Esophagus (tissue), 2 donors: ENCODE results near the gene DGUOK. TPM values are rescaled to one million over a fixed set of nuclear protein-coding genes. Genes with fewer than 3 reads are reported as not detected.

Source experiments
- H3K27ac ChIP-seq, 2 donors: one replicate each; pipeline ENCODE4 v1.5.1; 2013; ENCODE audit warnings: low read depth in 2 of 2, mild to moderate bottlenecking in 2 of 2, inconsistent platforms in 1 of 2, low read length in 1 of 2, moderate library complexity in 1 of 2
- H3K27me3 ChIP-seq, 2 donors: one replicate each; pipeline ENCODE4 v1.6.1; 2013; ENCODE audit warnings: low read length in 2 of 2, control low read depth in 1 of 2, mild to moderate bottlenecking in 1 of 2; ENCODE audit not compliant: insufficient read depth in 2 of 2, control insufficient read depth in 1 of 2
- H3K36me3 ChIP-seq, 2 donors: one replicate each; pipeline ENCODE4 v1.6.1; 2013; ENCODE audit warnings: low read length in 1 of 2; ENCODE audit not compliant: control insufficient read depth in 2 of 2, insufficient read depth in 2 of 2
- H3K4me1 ChIP-seq, 2 donors: one replicate each; pipeline ENCODE4 v1.6.1; 2013; ENCODE audit warnings: low read length in 1 of 2; ENCODE audit not compliant: control insufficient read depth in 2 of 2, insufficient read depth in 2 of 2
- H3K4me3 ChIP-seq, 2 donors: one replicate each; pipeline ENCODE4 v1.5.1; 2013; ENCODE audit warnings: low read length in 2 of 2, mild to moderate bottlenecking in 2 of 2, low read depth in 1 of 2, moderate library complexity in 1 of 2
- H3K9me3 ChIP-seq, 2 donors: one replicate each; pipeline ENCODE4 v1.6.1; 2013; ENCODE audit warnings: mild to moderate bottlenecking in 2 of 2, low read depth in 1 of 2, low read length in 1 of 2, moderate library complexity in 1 of 2; ENCODE audit not compliant: control insufficient read depth in 2 of 2, insufficient read depth in 1 of 2
- WGBS, 2 donors: extraction: QIAGEN DNeasy Blood & Tissue Kit; methylation state at CpG; one replicate each; pipeline ENCODE4 v1.1.7; 2013; 5-methylcytosine and 5-hydroxymethylcytosine counted together
- polyA plus RNA-seq, 2 donors: library from polyadenylated mRNA; stranded (reverse); fragments of 200-250 nt; gene quantifications; one replicate each; pipeline ENCODE4 v1.2.3, GENCODE V29; 2013
- donor health status: healthy with polysubstance abuse.
- donor health status: Bipolar disorder and iron deficiency.

Gene DGUOK
- polyA plus RNA-seq, 2 donors = 42.8 to 45.6 TPM

- Histone ChIP-seq H3K4me3 (no peak overlapping the region), H3K4me1 (peaks cover 8% of the 10 kb centered on the region in 2 donors), H3K27ac (no peak overlapping the region), H3K9me3 (no peaks in the 10 kb centered on the region), H3K36me3 (no peaks in the 10 kb centered on the region), H3K27me3 (no peaks in the 10 kb centered on the region)
- WGBS, 2 donors = 70 to 75% methylated on average over 3 of the region's 3 CpGs
These were observed 46.2 kb downstream of the DGUOK start for GRCh38 chr2:73972846-73973245.

- no peaks in the 10 kb centered on the region for H3K9me3 ChIP-seq
- peaks cover 3% of the 10 kb centered on the region in 2 donors for H3K4me1 ChIP-seq
- H3K4me3 ChIP-seq = no peak overlapping the region
- WGBS, 2 donors = 92 to 93% methylated on average over 3 of the region's 3 CpGs
- H3K27ac ChIP-seq = no peak overlapping the region
- no peaks in the 10 kb centered on the region for H3K27me3 ChIP-seq
- no peaks in the 10 kb centered on the region for H3K36me3 ChIP-seq
These were observed 49.1 kb downstream of the DGUOK start for GRCh38 chr2:73975731-73976130.

- Histone ChIP-seq H3K4me1 (peaks cover 2 to 3% of the 10 kb centered on the region in 2 donors), H3K9me3 (no peaks in the 10 kb centered on the region), H3K36me3 (no peaks in the 10 kb centered on the region), H3K4me3 (no peak overlapping the region), H3K27ac (no peak overlapping the region), H3K27me3 (no peaks in the 10 kb centered on the region)
- WGBS, 2 donors = 88 to 100% methylated on average over 1 of the region's 1 CpG
These were observed 50.1 kb downstream of the DGUOK start for GRCh38 chr2:73976803-73977202.

DNA sequence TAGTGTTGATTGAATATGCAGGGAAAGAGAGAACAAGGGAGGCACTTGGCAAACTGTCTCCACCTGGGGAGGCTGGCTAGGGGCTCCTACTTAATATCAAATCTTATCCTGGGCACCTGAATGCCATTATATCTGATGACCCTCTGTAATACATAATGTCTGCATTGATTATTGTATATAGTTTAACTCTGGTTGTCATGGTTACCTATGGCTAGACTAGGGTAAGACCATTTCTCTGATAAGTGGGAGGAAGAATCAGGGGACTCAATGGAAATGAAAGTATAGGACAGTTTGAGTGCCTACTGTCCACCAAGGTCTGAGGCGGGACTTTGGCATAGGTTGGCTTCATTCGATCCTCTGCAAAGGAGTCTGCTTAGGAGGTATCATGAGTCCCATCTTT, 50.8 kb downstream of the DGUOK start:
- Histone ChIP-seq H3K27ac (no peak overlapping the region), H3K27me3 (no peaks in the 10 kb centered on the region), H3K36me3 (no peaks in the 10 kb centered on the region), H3K4me1 (peaks cover 5 to 7% of the 10 kb centered on the region in 2 donors), H3K9me3 (no peaks in the 10 kb centered on the region), H3K4me3 (no peak overlapping the region)
- WGBS, 2 donors = 94 to 97% methylated on average over 2 of the region's 2 CpGs

GRCh38 chr2:73979021-73979420, 52.3 kb downstream of the DGUOK start:
- Histone ChIP-seq H3K36me3 (no peaks in the 10 kb centered on the region), H3K4me1 (peaks cover 7% of the 10 kb centered on the region in 2 donors), H3K27me3 (no peaks in the 10 kb centered on the region), H3K27ac (no peak overlapping the region), H3K9me3 (no peaks in the 10 kb centered on the region), H3K4me3 (no peak overlapping the region)
- 55 to 61% methylated on average over 5 of the region's 5 CpGs for WGBS, 2 donors

GRCh38 chr2:73979686-73980085, 53.0 kb downstream of the DGUOK start:
- H3K27me3 ChIP-seq = no peaks in the 10 kb centered on the region
- peak overlapping the region; percentile 36 to 51 for H3K27ac ChIP-seq
- H3K4me3 ChIP-seq = no peak overlapping the region
- H3K36me3 ChIP-seq = no peaks in the 10 kb centered on the region
- 24 to 28% methylated on average over 3 of the region's 3 CpGs for WGBS, 2 donors
- H3K9me3 ChIP-seq = no peaks in the 10 kb centered on the region
- H3K4me1 ChIP-seq = peaks cover 7% of the 10 kb centered on the region in 2 donors

- Histone ChIP-seq H3K27me3 (no peaks in the 10 kb centered on the region), H3K36me3 (no peaks in the 10 kb centered on the region), H3K4me3 (peak overlapping the region in 1 of 2 donors; percentile 49), H3K4me1 (peaks cover 7% of the 10 kb centered on the region in 2 donors), H3K9me3 (no peaks in the 10 kb centered on the region), H3K27ac (peak overlapping the region in 1 of 2 donors; percentile 37)
- WGBS, 2 donors = 50 to 65% methylated on average over 2 of the region's 2 CpGs
These were observed 53.9 kb downstream of the DGUOK start for GRCh38 chr2:73980566-73980965.

GRCh38 chr2:73981081-73982001, 54.7 kb downstream of the DGUOK start:
- peaks cover 12 to 14% of the 10 kb centered on the region in 2 donors for H3K4me1 ChIP-seq
- peak overlapping the region; percentile 43 to 49 for H3K4me3 ChIP-seq
- no peaks in the 10 kb centered on the region for H3K36me3 ChIP-seq
- 10 to 13% methylated on average over 31 of the region's 31 CpGs for whole genome bisulfite sequencing, 2 donors
- peak overlapping the region; percentile 91 to 96 for H3K27ac ChIP-seq
- no peaks in the 10 kb centered on the region for H3K27me3 ChIP-seq
- H3K9me3 ChIP-seq = no peaks in the 10 kb centered on the region

DNA sequence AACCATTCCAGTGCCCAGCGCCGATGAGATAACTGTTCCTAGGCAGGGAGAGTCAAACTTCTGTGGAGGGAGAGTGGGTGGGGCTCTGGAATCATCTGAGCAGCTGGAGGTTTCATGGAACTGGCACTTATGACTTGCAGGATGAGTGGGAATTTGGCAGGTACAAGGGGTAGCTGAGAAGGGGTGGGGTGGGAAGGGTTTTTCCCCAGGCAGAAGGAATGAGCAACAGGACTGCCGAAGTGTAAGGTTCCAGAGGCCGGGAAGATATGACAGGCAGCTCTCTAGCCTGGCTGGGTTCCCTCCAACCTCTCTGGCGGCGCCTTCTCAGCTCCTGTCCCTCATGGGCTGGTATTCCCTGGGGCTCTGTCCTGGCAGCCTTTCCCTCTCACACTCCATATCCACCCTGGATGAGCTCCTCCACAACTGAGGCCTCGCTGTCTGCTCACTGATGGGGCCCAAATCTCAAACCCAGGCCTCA, 55.5 kb downstream of the DGUOK start:
- Histone ChIP-seq H3K9me3 (no peaks in the 10 kb centered on the region), H3K27me3 (no peaks in the 10 kb centered on the region), H3K4me3 (peak overlapping the region in 1 of 2 donors; percentile 49), H3K27ac (peak overlapping the region; percentile 91 to 96), H3K36me3 (no peaks in the 10 kb centered on the region), H3K4me1 (peaks cover 12 to 21% of the 10 kb centered on the region in 2 donors)
- WGBS, 2 donors = 32 to 38% methylated on average over 7 of the region's 7 CpGs
